Adipose tissue (tissue), 3 donors: ENCODE measurements around the gene EVI5L. TPM values are rescaled to one million over a fixed set of nuclear protein-coding genes. Genes with fewer than 3 reads are reported as not detected.

Source experiments
- H3K27ac ChIP-seq: one replicate; pipeline ENCODE4 v1.5.1; 2013; ENCODE audit warnings: low read depth, low read length
- WGBS, 3 donors: extraction: QIAGEN DNeasy Blood & Tissue Kit; methylation state at CpG; one replicate each; pipeline ENCODE4 v1.1.7; 2013; 5-methylcytosine and 5-hydroxymethylcytosine counted together
- polyA plus RNA-seq, 3 donors: library from polyadenylated mRNA; stranded (reverse); fragments of 200-250 nt; gene quantifications; one replicate each; pipeline ENCODE4 v1.2.3, GENCODE V29; 2013
- donor health status: healthy with polysubstance abuse.
- donor health status: Bipolar disorder and iron deficiency.
- donor health status: healthy.

Gene EVI5L
- polyA plus RNA-seq, 3 donors = 3.9 to 10.2 (median 8.4) TPM

- 5 to 21% (median 10%) methylated on average over 20 of the region's 20 CpGs for WGBS, 3 donors
- no peak overlapping the region for H3K27ac ChIP-seq
Measured at GRCh38 chr19:7902796-7903243, 72.8 kb downstream of the EVI5L start.

GRCh38 chr19:7903244-7904073 is 73.4 kb downstream of the EVI5L start, which contains the start of gene MAP2K7:
TSS of gene MAP2K7 (plus strand) at chr19:7903877. CDS start at chr19:7903945, 68 bp downstream.
- H3K27ac ChIP-seq = no peak within 1 kb of the TSS
- WGBS, 3 donors = 0% methylated on average over 69 to 89 of the region's 89 CpGs

GRCh38 chr19:7904074-7905020 is 74.3 kb downstream of the EVI5L start:
- 11 to 17% (median 13%) methylated on average over 36 to 57 of the region's 68 CpGs for WGBS, 3 donors
- no peak overlapping the region for H3K27ac ChIP-seq

GRCh38 chr19:7905268-7905667 is 75.2 kb downstream of the EVI5L start:
- 68 to 72% (median 72%) methylated on average over 10 of the region's 10 CpGs for WGBS, 3 donors
- no peak overlapping the region for H3K27ac ChIP-seq

GRCh38 chr19:7905859-7906258 is 75.8 kb downstream of the EVI5L start:
- 78 to 93% (median 91%) methylated on average over 10 of the region's 10 CpGs for WGBS, 3 donors

GRCh38 chr19:7907122-7907521 is 77.1 kb downstream of the EVI5L start:
- 92 to 97% (median 94%) methylated on average over 18 to 19 of the region's 19 CpGs for WGBS, 3 donors
- no peak overlapping the region for H3K27ac ChIP-seq

More at GRCh38 chr19:7905859-7906258, 75.8 kb downstream of the EVI5L start:
- H3K27ac ChIP-seq = no peak overlapping the region

- 89 to 93% (median 92%) methylated on average over 11 of the region's 11 CpGs for WGBS, 3 donors
- H3K27ac ChIP-seq = no peak overlapping the region
Measured at GRCh38 chr19:7907544-7907943, 77.5 kb downstream of the EVI5L start.

GRCh38 chr19:7908078-7908699 is 78.2 kb downstream of the EVI5L start:
- WGBS, 3 donors = 76 to 87% (median 84%) methylated on average over 14 of the region's 14 CpGs
- H3K27ac ChIP-seq = no peak overlapping the region

GRCh38 chr19:7908742-7909461 is 78.9 kb downstream of the EVI5L start:
- no peak overlapping the region for H3K27ac ChIP-seq
- 86 to 94% (median 88%) methylated on average over 16 to 19 of the region's 19 CpGs for WGBS, 3 donors

GRCh38 chr19:7909471-7910067 is 79.6 kb downstream of the EVI5L start:
- WGBS, 3 donors = 92 to 96% (median 95%) methylated on average over 12 to 21 of the region's 21 CpGs
- H3K27ac ChIP-seq = no peak overlapping the region

GRCh38 chr19:7910321-7911161 is 80.5 kb downstream of the EVI5L start:
- WGBS, 3 donors = 91 to 93% (median 93%) methylated on average over 50 to 54 of the region's 54 CpGs
- no peak overlapping the region for H3K27ac ChIP-seq

GRCh38 chr19:7911508-7912143 is 81.6 kb downstream of the EVI5L start:
- WGBS, 3 donors = 88 to 92% (median 90%) methylated on average over 17 to 18 of the region's 18 CpGs
- H3K27ac ChIP-seq = no peak overlapping the region

GRCh38 chr19:7912144-7912696 is 82.2 kb downstream of the EVI5L start:
- H3K27ac ChIP-seq = no peak overlapping the region
- 89 to 96% (median 89%) methylated on average over 23 to 31 of the region's 31 CpGs for WGBS, 3 donors

- 92 to 93% (median 92%) methylated on average over 35 to 39 of the region's 39 CpGs for WGBS, 3 donors
- H3K27ac ChIP-seq = no peak overlapping the region
Measured at GRCh38 chr19:7912697-7913564, 82.9 kb downstream of the EVI5L start.

GRCh38 chr19:7913652-7914051 is 83.6 kb downstream of the EVI5L start:
- no peak overlapping the region for H3K27ac ChIP-seq
- WGBS, 3 donors = 83 to 90% (median 90%) methylated on average over 10 of the region's 10 CpGs
